ENCODE measurements around the gene MRPL53.

MRPL53 gene

GRCh38 chr2:74507926-74508520 lies 35.5 kb upstream of the MRPL53 start:
- Histone ChIP-seq H3K27ac (ENCODE audit: low read length) (peak overlapping the region; percentile 98), H3K27me3 (ENCODE audit: low read depth, low read length) (peaks cover 25% of the 10 kb centered on the region), H3K4me1 (ENCODE audit: control insufficient read depth in 1 of 2, insufficient read depth in 2 of 2, low read length in 2 of 2) (peaks cover 19 to 45% of the 10 kb centered on the region in 2 donors), H3K9me3 (ENCODE audit: control insufficient read depth in 1 of 2, low read length in 2 of 2) (no peaks in the 10 kb centered on the region), H3K36me3 (ENCODE audit: control insufficient read depth in 1 of 2, insufficient read depth in 2 of 2, low read length in 2 of 2) (peaks cover 13 to 26% of the 10 kb centered on the region in 2 donors), H3K4me3 (ENCODE audit: low read depth in 1 of 2, low read length in 2 of 2) (peak overlapping the region; percentile 86 to 88)

- peak within 1 kb of the TSS; percentile 86 to 88 for H3K4me3 ChIP-seq (ENCODE audit: low read depth in 1 of 2, low read length in 2 of 2)
- H3K27ac ChIP-seq (ENCODE audit: low read length), result peak within 1 kb of the TSS; percentile 98
- H3K9me3 ChIP-seq (ENCODE audit: control insufficient read depth in 1 of 2, low read length in 2 of 2), result no peaks in the 10 kb centered on the region
- H3K36me3 ChIP-seq (ENCODE audit: control insufficient read depth in 1 of 2, insufficient read depth in 2 of 2, low read length in 2 of 2), result peaks cover 13 to 26% of the 10 kb centered on the region in 2 donors
- peaks cover 19% of the 10 kb centered on the region for H3K27me3 ChIP-seq (ENCODE audit: low read depth, low read length)
- peaks cover 19 to 51% of the 10 kb centered on the region in 2 donors for H3K4me1 ChIP-seq (ENCODE audit: control insufficient read depth in 1 of 2, insufficient read depth in 2 of 2, low read length in 2 of 2)
Measured at GRCh38 chr2:74507145-74507925, 34.9 kb upstream of the MRPL53 start, which contains the start of gene PCGF1. Gene PCGF1, minus strand, starts transcription at chr2:74507695. Its CDS starts 27 bp downstream, at chr2:74507668.

DNA sequence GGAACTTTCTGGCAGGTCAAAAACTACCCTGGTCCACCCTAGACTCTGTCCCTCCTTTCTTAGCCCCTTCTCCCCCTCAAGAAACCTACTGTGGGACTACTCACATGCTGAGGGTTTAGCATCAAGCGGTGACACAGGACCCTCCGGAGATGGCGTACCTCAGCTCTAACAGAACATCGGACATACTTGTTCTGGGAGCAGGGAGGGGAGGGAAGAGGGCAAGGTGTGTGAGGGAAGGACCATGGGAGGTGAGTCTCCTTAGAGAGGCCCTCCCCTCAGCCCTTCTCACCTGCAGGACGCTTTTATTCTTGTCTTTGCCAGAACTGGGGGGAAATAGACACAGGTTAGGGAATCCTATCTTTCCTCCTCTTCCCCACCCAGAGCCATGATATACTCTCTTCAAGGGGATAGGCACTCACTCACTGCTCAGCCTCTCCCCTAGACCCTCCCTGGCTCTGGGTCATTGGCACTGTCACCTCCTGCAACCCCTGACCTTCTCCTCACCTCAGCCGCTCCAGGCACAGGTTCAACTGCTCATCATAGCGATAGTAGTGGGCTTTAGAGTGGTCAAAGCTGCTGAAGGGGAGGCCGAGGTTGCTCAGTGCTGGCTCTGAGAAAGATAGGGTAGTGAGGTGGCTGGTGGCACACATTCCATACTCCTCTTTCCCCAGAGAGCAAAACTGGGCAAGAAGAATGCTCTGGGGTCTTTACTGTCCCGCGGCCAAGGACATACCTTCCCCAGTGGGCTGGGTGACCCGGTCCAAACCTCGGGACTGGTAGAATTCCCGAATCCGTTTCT lies 33.2 kb upstream of the MRPL53 start:
- Histone ChIP-seq H3K4me3 (ENCODE audit: low read depth in 1 of 2, low read length in 2 of 2) (peak overlapping the region; percentile 46 to 88), H3K27me3 (ENCODE audit: low read depth, low read length) (peaks cover 15% of the 10 kb centered on the region), H3K4me1 (ENCODE audit: control insufficient read depth in 1 of 2, insufficient read depth in 2 of 2, low read length in 2 of 2) (peaks cover 19 to 51% of the 10 kb centered on the region in 2 donors), H3K27ac (ENCODE audit: low read length) (no peak overlapping the region), H3K9me3 (ENCODE audit: control insufficient read depth in 1 of 2, low read length in 2 of 2) (no peaks in the 10 kb centered on the region), H3K36me3 (ENCODE audit: control insufficient read depth in 1 of 2, insufficient read depth in 2 of 2, low read length in 2 of 2) (peaks cover 13 to 26% of the 10 kb centered on the region in 2 donors)

DNA sequence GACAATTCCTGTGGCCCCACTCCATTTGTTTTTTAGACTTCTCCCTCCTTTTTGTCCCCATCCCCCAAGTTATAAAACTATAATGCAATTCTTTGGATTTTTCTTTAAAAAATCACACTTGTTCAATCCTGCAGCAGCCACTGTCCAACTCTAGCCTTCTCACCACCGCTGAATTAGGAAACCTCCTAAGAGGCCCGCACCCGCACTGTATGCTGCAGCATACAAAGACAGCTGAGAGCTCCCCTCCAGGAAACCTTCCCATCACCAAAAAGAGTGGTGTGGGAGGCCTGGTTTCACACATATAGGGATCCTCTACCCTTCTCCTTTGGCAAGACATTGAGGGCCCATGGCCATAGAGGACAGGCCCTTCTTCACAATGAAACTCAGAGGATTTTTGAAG lies 32.1 kb upstream of the MRPL53 start:
- peaks cover 13 to 26% of the 10 kb centered on the region in 2 donors for H3K36me3 ChIP-seq (ENCODE audit: control insufficient read depth in 1 of 2, insufficient read depth in 2 of 2, low read length in 2 of 2)
- peak overlapping the region; percentile 62 to 80 for H3K4me3 ChIP-seq (ENCODE audit: low read depth in 1 of 2, low read length in 2 of 2)
- no peaks in the 10 kb centered on the region for H3K9me3 ChIP-seq (ENCODE audit: control insufficient read depth in 1 of 2, low read length in 2 of 2)
- peaks cover 19 to 55% of the 10 kb centered on the region in 2 donors for H3K4me1 ChIP-seq (ENCODE audit: control insufficient read depth in 1 of 2, insufficient read depth in 2 of 2, low read length in 2 of 2)
- H3K27ac ChIP-seq (ENCODE audit: low read length), result no peak overlapping the region
- peaks cover 19% of the 10 kb centered on the region for H3K27me3 ChIP-seq (ENCODE audit: low read depth, low read length)

GRCh38 chr2:74503506-74504475 lies 31.3 kb upstream of the MRPL53 start:
- Histone ChIP-seq H3K4me3 (ENCODE audit: low read depth in 1 of 2, low read length in 2 of 2) (peak overlapping the region; percentile 62 to 80), H3K36me3 (ENCODE audit: control insufficient read depth in 1 of 2, insufficient read depth in 2 of 2, low read length in 2 of 2) (peaks cover 13 to 26% of the 10 kb centered on the region in 2 donors), H3K27me3 (ENCODE audit: low read depth, low read length) (peaks cover 26% of the 10 kb centered on the region), H3K27ac (ENCODE audit: low read length) (peak overlapping the region; percentile 83), H3K9me3 (ENCODE audit: control insufficient read depth in 1 of 2, low read length in 2 of 2) (no peaks in the 10 kb centered on the region), H3K4me1 (ENCODE audit: control insufficient read depth in 1 of 2, insufficient read depth in 2 of 2, low read length in 2 of 2) (peaks cover 19 to 63% of the 10 kb centered on the region in 2 donors)

DNA sequence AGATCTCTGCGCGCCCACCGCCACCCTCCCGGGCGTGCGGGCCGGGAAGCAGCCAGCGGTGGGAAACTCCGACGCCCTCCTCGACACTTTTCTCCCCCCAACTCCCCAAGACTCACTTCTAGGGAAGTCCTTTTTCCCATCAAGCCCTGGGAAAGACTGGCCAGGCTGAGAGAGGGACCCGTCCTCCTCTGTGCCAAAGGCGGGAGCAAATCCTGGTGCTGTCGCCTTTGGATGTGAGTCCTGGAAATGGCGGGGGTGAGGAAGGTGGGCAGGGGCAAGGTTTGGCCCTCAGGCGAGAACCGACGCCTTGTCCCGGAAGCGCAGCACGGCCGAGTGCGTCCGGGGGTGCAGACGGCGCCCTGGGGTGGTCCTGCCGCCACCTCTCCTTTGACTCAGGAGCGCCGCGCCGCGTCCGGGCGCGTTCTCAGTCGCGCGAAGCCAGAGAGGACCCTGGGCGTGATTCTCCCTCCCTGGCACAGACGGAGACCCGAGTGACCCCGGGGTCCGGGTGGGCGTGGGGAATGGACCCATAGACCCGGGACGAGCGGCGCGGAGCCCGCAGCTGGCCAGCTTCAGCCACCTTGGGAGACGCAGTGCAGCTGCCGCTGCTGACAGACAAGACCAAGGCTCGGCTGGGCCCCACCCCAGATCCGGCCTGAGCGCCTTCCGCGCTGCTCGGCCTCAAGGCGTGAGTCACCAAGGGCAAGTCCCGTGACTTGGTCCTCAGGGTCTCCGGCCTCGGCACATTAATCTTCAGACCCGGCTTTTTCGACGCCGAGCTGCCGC lies 30.4 kb upstream of the MRPL53 start:
- Histone ChIP-seq H3K36me3 (ENCODE audit: control insufficient read depth in 1 of 2, insufficient read depth in 2 of 2, low read length in 2 of 2) (peaks cover 13 to 26% of the 10 kb centered on the region in 2 donors), H3K27ac (ENCODE audit: low read length) (peak overlapping the region; percentile 83), H3K27me3 (ENCODE audit: low read depth, low read length) (peaks cover 32% of the 10 kb centered on the region), H3K4me1 (ENCODE audit: control insufficient read depth in 1 of 2, insufficient read depth in 2 of 2, low read length in 2 of 2) (peaks cover 22 to 66% of the 10 kb centered on the region in 2 donors), H3K4me3 (ENCODE audit: low read depth in 1 of 2, low read length in 2 of 2) (peak overlapping the region; percentile 62 to 80), H3K9me3 (ENCODE audit: control insufficient read depth in 1 of 2, low read length in 2 of 2) (no peaks in the 10 kb centered on the region)

DNA sequence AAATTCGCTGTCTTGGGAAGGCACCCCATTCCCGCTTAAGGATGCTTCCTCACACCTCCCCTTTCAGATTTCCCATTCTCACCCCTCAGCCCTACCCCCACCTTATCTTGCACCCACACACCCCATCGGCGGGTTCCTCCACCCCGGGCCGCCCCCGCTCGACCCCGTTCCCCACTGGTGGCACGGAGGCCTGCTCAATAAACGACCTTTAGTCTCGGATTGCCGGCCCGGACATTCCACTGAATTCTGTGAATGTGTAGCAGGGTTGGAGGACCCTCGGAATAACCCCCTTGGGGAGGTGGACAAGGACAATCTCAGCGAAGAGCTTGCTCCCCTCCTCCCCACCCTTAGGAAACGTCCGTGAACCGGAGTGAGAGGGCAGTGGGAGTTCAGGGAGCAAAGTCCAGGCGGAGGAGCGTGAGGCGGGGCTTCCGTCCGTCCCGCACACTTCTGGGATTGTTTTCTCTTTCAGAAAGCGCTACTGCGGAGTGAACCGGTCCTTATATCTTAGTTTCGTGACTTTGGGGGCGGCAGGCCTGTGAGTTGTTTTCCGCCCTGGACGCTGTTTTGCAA lies 29.8 kb upstream of the MRPL53 start:
- peak overlapping the region; percentile 62 to 80 for H3K4me3 ChIP-seq (ENCODE audit: low read depth in 1 of 2, low read length in 2 of 2)
- H3K27me3 ChIP-seq (ENCODE audit: low read depth, low read length), result peaks cover 33% of the 10 kb centered on the region
- H3K27ac ChIP-seq (ENCODE audit: low read length), result peak overlapping the region; percentile 83
- peaks cover 13 to 22% of the 10 kb centered on the region in 2 donors for H3K36me3 ChIP-seq (ENCODE audit: control insufficient read depth in 1 of 2, insufficient read depth in 2 of 2, low read length in 2 of 2)
- no peaks in the 10 kb centered on the region for H3K9me3 ChIP-seq (ENCODE audit: control insufficient read depth in 1 of 2, low read length in 2 of 2)
- peaks cover 22 to 71% of the 10 kb centered on the region in 2 donors for H3K4me1 ChIP-seq (ENCODE audit: control insufficient read depth in 1 of 2, insufficient read depth in 2 of 2, low read length in 2 of 2)

GRCh38 chr2:74501335-74502071 lies 29.0 kb upstream of the MRPL53 start:
- Histone ChIP-seq H3K9me3 (ENCODE audit: control insufficient read depth in 1 of 2, low read length in 2 of 2) (no peaks in the 10 kb centered on the region), H3K27me3 (ENCODE audit: low read depth, low read length) (peaks cover 38% of the 10 kb centered on the region), H3K4me3 (ENCODE audit: low read depth in 1 of 2, low read length in 2 of 2) (no peak overlapping the region), H3K36me3 (ENCODE audit: control insufficient read depth in 1 of 2, insufficient read depth in 2 of 2, low read length in 2 of 2) (peaks cover 13 to 20% of the 10 kb centered on the region in 2 donors), H3K27ac (ENCODE audit: low read length) (no peak overlapping the region), H3K4me1 (ENCODE audit: control insufficient read depth in 1 of 2, insufficient read depth in 2 of 2, low read length in 2 of 2) (peaks cover 17 to 67% of the 10 kb centered on the region in 2 donors)

DNA sequence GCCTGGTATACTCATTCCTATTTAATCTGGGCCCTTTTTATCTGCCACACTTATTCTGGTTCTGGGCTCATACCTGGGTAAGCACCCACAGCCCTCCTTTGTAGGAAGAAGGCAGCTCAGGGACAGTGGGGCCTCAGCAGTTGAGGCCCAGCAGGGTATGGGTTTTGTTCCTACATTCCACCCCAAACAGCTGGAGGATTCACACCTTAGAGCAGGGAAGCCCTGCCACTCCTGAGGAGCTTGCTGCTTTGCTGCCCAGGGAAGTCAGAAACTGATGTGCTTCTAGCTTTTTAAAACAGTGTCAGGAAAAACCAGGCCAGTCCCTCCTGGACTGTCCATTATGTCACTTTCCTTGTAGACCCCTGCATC lies 28.1 kb upstream of the MRPL53 start:
- Histone ChIP-seq H3K4me1 (ENCODE audit: control insufficient read depth in 1 of 2, insufficient read depth in 2 of 2, low read length in 2 of 2) (peaks cover 11 to 57% of the 10 kb centered on the region in 2 donors), H3K9me3 (ENCODE audit: control insufficient read depth in 1 of 2, low read length in 2 of 2) (no peaks in the 10 kb centered on the region), H3K27me3 (ENCODE audit: low read depth, low read length) (peaks cover 38% of the 10 kb centered on the region), H3K4me3 (ENCODE audit: low read depth in 1 of 2, low read length in 2 of 2) (no peak overlapping the region), H3K27ac (ENCODE audit: low read length) (no peak overlapping the region), H3K36me3 (ENCODE audit: control insufficient read depth in 1 of 2, insufficient read depth in 2 of 2, low read length in 2 of 2) (peaks cover 10 to 15% of the 10 kb centered on the region in 2 donors)
